Activated CD4-positive, alpha-beta T cell treated with anti-CD3 and anti-CD28 coated beads, Interleukin-2, amount 50 U/mL, for 16 hours (primary cell): ENCODE results near the gene FAM83G.
"Not testable (repeated sequence)": the region's sequence is repeated elsewhere in the genome, so short reads cannot be mapped to it uniquely, and the experiment has no call there.

Source experiments
- DNase-seq: peaks from one replicate; pipeline ENCODE4 v3.0.0-alpha.2; 2020

The FAM83G gene, protein sequence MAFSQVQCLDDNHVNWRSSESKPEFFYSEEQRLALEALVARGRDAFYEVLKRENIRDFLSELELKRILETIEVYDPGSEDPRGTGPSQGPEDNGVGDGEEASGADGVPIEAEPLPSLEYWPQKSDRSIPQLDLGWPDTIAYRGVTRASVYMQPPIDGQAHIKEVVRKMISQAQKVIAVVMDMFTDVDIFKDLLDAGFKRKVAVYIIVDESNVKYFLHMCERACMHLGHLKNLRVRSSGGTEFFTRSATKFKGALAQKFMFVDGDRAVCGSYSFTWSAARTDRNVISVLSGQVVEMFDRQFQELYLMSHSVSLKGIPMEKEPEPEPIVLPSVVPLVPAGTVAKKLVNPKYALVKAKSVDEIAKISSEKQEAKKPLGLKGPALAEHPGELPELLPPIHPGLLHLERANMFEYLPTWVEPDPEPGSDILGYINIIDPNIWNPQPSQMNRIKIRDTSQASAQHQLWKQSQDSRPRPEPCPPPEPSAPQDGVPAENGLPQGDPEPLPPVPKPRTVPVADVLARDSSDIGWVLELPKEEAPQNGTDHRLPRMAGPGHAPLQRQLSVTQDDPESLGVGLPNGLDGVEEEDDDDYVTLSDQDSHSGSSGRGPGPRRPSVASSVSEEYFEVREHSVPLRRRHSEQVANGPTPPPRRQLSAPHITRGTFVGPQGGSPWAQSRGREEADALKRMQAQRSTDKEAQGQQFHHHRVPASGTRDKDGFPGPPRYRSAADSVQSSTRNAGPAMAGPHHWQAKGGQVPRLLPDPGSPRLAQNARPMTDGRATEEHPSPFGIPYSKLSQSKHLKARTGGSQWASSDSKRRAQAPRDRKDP

DNA sequence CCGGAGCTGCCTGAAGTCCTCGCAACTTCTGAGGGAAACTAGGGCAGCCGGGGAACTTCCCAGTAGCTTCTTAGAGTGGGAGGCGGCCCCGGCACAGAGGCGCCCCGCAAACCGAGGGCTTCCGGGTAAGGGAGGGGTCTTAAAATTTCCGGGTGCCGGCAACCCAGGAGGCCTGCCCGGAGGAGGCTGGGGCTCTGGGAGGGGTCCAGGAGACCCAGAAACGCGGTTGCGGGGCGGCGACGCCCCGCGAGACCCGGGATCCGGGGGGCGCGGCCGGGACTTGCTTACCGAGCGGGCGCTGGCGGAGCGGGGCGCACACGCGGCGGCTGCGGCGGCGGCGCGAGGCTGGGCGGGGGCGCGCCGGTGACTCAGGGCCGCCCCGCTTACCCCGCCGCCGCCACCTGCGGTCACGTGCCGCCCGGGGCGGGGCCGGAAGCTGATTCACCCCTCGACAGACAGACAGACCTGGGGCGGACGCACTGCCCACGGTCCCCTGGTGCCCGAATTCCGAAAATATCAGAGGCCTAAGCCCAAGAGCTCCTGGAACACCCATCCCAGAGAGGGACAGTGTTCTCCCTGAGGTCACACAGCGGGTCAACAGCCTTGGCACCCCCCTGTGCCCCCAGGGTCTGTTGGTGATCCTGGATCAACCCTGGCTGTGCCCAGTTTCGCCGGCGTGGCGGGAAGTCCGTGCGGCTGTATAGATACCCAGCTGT lies at the start of gene FAM83G:
Gene FAM83G, minus strand, starts transcription at position 344 of the 716 bp plus-strand sequence. CDS start 723 bp downstream, outside the sequence.
- DNase-seq = peak; percentile 87

GRCh38 chr17:19048826-19049225 lies 44.3 kb upstream of the FAM83G start:
- DNase-seq = not testable (repeated sequence)

GRCh38 chr17:19047510-19047909 lies 42.9 kb upstream of the FAM83G start:
- not testable (repeated sequence) for DNase-seq

GRCh38 chr17:19046782-19047375 lies 42.3 kb upstream of the FAM83G start, which contains the start of gene GRAP:
GRAP (minus strand) TSS chr17:19046957; CDS start chr17:19046926, 31 bp downstream.
- not testable (repeated sequence) for DNase-seq

DNA sequence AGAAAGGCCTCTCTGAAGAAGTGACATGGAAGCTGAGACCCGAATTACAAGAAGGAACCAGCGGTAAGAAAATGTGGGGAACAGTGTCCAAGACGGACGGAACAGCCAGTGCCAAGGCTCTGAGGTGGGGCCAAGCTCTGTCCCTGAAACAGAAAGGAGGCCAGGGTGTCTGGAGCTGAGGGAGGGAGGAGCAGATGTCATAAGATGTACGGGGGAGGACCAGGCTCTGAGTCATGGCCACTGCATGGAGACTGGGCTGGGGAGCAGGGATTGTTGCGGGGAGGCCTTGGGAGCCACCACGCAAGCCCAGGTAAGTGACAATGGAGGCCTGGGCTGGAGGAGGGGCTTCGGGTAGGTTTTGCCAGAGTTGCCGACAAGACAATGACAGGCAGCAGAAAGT lies 40.1 kb upstream of the FAM83G start:
- DNase-seq = not testable (repeated sequence)

DNA sequence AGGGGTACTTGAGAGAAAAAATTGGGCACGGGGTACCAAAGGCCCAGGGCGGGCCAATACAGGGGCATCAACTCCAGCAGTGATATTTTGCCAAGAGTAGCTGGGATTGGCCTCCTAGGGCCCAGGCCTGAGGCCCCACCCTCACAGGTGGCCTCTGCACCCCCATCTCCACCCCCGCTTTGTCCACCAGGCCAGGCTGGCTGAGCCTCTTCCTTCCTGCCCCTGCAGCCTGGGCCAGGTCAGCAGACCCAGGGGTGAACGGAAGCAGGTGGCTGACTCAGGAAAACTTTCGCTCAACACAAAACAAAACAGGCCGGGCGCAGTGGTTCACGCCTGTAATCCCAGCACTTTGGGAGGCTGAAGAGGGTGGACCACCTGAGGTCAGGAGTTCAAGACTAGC lies 38.5 kb upstream of the FAM83G start:
- not testable (repeated sequence) for DNase-seq

- DNase-seq = not testable (repeated sequence)
Measured at GRCh38 chr17:19042369-19042768, 37.8 kb upstream of the FAM83G start.

GRCh38 chr17:19041871-19042270 lies 37.3 kb upstream of the FAM83G start:
- DNase-seq = not testable (repeated sequence)

- DNase-seq = not testable (repeated sequence)
Measured at GRCh38 chr17:19040350-19040749, 35.8 kb upstream of the FAM83G start.

DNA sequence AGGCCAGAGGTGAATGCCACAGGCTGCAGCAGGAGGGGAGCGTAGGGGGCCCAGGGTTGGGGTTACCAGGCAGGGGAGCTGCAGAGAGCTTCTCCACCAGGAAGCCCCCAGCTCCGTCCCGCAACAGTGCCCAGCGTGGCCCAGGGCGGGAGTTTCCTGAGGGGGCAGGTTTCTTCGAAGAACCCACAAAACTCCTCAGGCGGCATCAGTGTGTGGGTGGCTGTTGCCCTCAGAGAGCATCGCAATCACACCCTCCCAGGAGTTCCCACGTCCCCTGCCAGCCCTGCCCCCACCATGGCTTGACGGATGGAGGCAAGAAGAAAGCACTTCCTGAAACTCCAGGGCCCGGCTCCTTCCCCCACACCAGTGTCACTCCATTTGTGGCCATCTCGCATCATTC lies 34.2 kb upstream of the FAM83G start:
- DNase-seq = not testable (repeated sequence)

DNA sequence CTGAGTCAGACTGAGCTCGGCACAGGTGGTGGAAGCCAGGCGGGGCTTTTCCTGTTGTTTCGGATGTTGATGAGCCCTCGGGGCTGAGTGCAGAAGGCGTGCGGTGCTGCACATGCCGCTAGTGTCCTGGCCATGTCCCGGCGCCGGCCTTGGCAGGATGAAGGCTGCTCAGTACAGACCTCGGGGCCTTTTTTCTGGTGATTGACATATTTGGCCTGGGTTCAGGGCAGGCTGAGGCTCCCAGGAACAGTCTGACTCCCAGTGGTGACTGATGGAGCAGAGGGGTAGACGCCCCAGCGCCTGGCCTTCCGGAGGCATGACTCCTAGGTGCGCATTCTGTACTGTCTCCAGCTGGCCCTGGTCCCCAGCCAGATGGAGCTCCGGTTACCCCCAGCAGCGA lies 33.4 kb upstream of the FAM83G start:
- DNase-seq = not testable (repeated sequence)

- DNase-seq = not testable (repeated sequence)
Measured at GRCh38 chr17:19037547-19037946, 33.0 kb upstream of the FAM83G start.

DNA sequence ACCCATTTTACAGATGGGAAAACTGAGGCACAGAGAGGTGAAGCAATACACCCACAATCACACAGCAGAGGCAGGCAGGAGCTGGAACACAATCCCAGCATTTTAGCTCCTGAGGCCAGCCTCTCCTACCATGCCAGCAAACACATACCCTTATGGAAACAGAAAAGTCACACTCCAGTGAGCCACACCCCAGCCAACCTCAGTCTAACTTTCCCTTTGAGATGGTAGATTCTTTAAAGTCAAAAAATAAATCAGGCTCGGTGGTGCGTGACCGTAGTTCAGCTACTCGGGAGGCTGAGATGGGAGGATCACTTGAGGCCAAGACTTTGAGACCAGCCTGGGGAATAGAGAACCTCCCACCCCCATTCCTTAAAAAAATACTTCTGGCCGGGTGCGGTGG lies 31.6 kb upstream of the FAM83G start:
- not testable (repeated sequence) for DNase-seq

DNA sequence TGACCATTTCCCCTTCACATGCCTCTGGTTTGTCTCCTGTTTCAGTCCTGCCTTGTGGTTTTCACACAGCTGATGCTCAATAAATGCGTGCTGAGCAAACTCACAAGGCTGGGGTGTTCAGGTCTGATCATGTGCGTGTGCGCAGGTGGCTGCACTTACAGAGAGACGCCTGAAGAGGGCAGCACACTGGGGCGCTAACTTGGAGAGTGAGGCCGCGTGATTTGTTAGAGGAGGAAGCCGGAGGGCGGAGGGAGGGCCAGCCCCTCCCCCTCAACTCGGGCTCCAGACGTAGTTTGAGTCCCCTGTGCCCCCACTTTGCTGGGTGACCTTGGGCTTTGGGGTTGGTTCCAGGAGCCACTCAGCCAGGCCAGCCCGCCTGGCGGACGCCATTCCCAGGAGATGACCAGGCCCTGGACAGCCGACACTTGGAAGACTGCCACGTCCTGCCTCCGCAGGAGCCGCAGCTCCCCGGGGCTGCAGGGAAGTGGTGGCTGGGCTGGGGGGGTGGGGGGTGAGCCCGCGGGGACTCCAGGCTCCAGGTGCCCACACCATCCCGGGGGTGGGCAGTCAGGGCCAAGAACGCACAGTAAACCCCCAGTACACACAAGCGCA lies 27.9 kb upstream of the FAM83G start:
- DNase-seq = not testable (repeated sequence)

- peak; percentile 71 for DNase-seq
Measured at GRCh38 chr17:19031729-19032128, 27.2 kb upstream of the FAM83G start.

- DNase-seq = not testable (repeated sequence)
Measured at GRCh38 chr17:19030771-19031449, 26.3 kb upstream of the FAM83G start.

DNA sequence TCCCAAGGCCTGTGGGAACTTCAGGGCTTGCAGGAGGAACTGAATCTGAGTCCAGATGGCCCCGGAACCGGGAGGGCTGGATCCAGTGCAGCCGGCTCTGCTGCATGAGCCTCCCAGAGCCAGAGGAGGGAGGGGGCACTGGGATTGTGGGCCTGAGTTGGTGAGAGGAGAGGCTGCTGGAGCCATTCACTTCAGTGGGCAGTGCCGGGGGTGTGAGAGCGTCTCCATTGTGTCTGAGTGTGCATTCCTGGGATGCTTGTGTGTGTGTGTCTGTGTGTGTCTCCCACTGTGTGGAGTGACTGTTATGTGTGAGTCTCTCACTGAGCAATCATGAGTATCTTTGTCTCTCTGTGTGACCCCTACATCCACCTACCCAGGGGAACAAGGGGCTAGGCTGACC lies 25.2 kb upstream of the FAM83G start:
- DNase-seq = not testable (repeated sequence)

DNA sequence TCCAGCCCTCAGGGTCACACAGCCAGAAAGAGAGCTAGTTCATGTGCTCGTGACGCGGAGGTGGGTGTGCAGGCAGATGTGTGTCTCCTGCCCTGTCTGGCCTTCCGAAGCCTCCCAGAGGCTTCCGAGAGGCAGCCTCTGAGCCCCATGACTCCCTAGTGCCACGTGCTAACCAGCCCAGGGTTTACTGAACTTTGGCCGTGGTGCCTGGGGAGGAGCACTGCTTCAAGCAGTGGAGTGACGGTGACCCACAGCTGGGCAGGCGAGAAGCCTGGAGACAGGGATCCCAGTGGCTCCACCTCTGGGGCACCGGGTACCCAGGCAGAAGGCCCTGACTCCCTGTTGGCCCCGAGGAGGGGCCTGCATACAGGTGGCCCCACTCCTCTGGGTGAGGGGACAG lies 24.1 kb upstream of the FAM83G start:
- not testable (repeated sequence) for DNase-seq

DNA sequence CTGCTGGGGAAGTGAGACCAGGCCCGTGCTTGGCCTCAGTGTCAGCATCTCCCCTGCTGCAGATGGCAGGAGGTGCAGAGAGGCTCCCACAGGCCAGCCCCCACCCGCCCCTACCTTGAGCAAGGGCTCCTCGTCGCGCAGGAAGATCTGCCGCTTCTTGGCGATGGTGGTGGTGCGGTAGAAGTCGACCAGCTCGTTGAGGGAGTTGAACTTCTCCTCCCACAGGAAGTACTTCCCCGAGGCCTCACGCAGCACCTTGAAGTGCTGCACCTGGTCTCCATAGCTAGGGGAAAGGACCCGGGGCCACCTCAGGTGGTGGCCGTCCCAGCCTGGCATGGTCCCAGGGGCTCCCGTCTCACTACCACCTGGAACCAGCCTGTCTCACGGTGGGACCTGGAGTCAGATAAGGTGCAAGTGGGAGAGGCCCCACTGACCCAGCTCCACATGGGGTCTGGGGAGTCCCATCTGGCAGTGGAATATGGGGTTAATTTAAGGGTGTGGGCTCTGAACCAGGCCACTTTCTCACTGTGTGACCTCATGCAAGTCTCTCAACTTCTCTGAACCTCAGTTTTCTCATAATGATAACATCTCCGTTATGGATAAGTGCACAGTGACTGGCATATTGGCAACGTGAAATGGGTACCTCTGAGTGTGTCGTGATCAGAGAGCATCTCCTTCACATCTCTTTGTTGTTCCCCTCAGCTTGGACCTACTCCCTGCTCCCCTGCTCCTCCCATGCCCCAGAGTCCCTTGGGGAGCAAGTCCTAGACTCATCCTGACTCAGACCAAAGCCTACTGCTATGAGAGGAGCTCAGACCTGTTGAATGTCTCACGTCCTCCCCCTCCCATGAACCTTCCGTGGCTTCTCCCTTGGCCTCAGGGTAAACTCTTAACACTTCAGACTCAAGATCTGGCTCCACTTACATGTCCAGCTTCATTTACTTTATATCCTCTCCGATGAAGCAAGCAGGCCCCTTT lies 19.8 kb upstream of the FAM83G start:
- DNase-seq = no peak
